T-cell (primary cell): Measurements from ENCODE around the gene MRPL18. TPM values are rescaled to one million over a fixed set of nuclear protein-coding genes. Genes with fewer than 3 reads are reported as not detected.

ENCODE experiments used
- ATAC-seq, 4 experiments: fragments of 200-7000 bp in 3 of 4; fragments of 150-1000 bp in 1 of 4; cut with Tn5 transposase; replicated peaks in 1 of 4; 1 replicate in 3 of 4; 2 replicates in 1 of 4; pipeline ENCODE4 v1.10.0; 2021; ENCODE audit warnings: moderate library complexity in 3 of 4, mild to moderate bottlenecking in 2 of 4, moderate number of reproducible peaks in 1 of 4
- CTCF ChIA-PET, 2 donors: fragments of 300-600 bp; sonication (Branson Sonifier 250); formaldehyde crosslinking; loops; one replicate each; lab custom pipeline; 2022; ENCODE audit warnings: antibody characterized with exemption in 2 of 2; lab: Charles Lee
- POLR2A ChIA-PET, 2 donors: fragments of 300-600 bp; sonication (Branson Sonifier 250); formaldehyde crosslinking; loops; one replicate each; lab custom pipeline; 2022; ENCODE audit warnings: antibody characterized with exemption in 2 of 2; lab: Charles Lee
- DNase-seq, 35 experiments: peaks; one replicate each; pipeline versions ENCODE4 v3.0.0 to v3.0.0-alpha.2; 2013 to 2023
- H3K27ac ChIP-seq: one replicate; pipeline ENCODE4 v1.5.1; 2013; ENCODE audit warnings: low read length
- H3K27me3 ChIP-seq, 2 experiments: replicated peaks in 1 of 2; 1 replicate in 1 of 2; 2 replicates in 1 of 2; pipeline versions ENCODE4 v1.6.1 to v1.7.0; 2013; ENCODE audit warnings: low read length in 1 of 2, mixed read lengths in 1 of 2; ENCODE audit not compliant: control insufficient read depth in 2 of 2, insufficient read depth in 2 of 2; ENCODE audit errors: extremely low read depth in 1 of 2
- H3K36me3 ChIP-seq, 2 donors: 1 replicate in 1 of 2; 2 replicates in 1 of 2; pipeline versions ENCODE4 v1.6.1 to v1.7.0; 2013; ENCODE audit warnings: low read length in 1 of 2; ENCODE audit not compliant: control insufficient read depth in 2 of 2, insufficient read depth in 1 of 2; ENCODE audit errors: extremely low read depth in 1 of 2
- H3K4me1 ChIP-seq, 2 experiments: 1 replicate in 1 of 2; 2 replicates in 1 of 2; pipeline versions ENCODE4 v1.6.1 to v1.7.0; 2013; ENCODE audit warnings: low read length in 2 of 2, mixed read lengths in 1 of 2; ENCODE audit not compliant: insufficient read depth in 2 of 2, control insufficient read depth in 1 of 2; ENCODE audit errors: extremely low read depth in 1 of 2
- H3K4me3 ChIP-seq, 2 donors: 1 replicate in 1 of 2; 2 replicates in 1 of 2; pipeline versions ENCODE4 v1.5.1 to v1.7.0; 2013; ENCODE audit warnings: mild to moderate bottlenecking in 2 of 2, low read length in 1 of 2, moderate library complexity in 1 of 2; ENCODE audit not compliant: control insufficient read depth in 1 of 2; ENCODE audit errors: extremely low read depth in 1 of 2
- H3K9me3 ChIP-seq: 2 replicates; pipeline ENCODE4 v1.7.0; 2013
- H3K27ac Mint-ChIP-seq, 2 donors: one replicate each; pipeline ENCODE4 v1.8.0; 2020 to 2021; ENCODE audit warnings: mild to moderate bottlenecking in 2 of 2, mixed read lengths in 2 of 2
- H3K27me3 Mint-ChIP-seq, 2 donors: one replicate each; pipeline ENCODE4 v1.8.0; 2021 to 2022; ENCODE audit warnings: mixed read lengths in 2 of 2
- H3K36me3 Mint-ChIP-seq: one replicate; pipeline ENCODE4 v1.8.0; 2021; ENCODE audit warnings: mixed read lengths
- H3K4me1 Mint-ChIP-seq, 3 donors: one replicate each; pipeline ENCODE4 v1.8.0; 2020 to 2022; ENCODE audit warnings: mixed read lengths in 3 of 3, mild to moderate bottlenecking in 1 of 3
- H3K4me3 Mint-ChIP-seq, 3 donors: one replicate each; pipeline ENCODE4 v1.8.0; 2020 to 2022; ENCODE audit warnings: mild to moderate bottlenecking in 3 of 3, mixed read lengths in 3 of 3, moderate library complexity in 3 of 3
- H3K9me3 Mint-ChIP-seq, 3 donors: one replicate each; pipeline ENCODE4 v1.8.0; 2020 to 2022; ENCODE audit warnings: mixed read lengths in 3 of 3
- WGBS: methylation state at CpG from one replicate; pipeline ENCODE4 v1.1.5; 2013; ENCODE audit warnings: missing lambda C conversion rate; ENCODE audit not compliant: insufficient coverage; 5-methylcytosine and 5-hydroxymethylcytosine counted together
- total RNA-seq, 35 experiments: library from RNA in 6 of 35; stranded (reverse) in 6 of 35; fragments of 120-200 nt in 1 of 35; gene quantifications; one replicate each; pipeline versions ENCODE4 v1.2.1 to v1.2.4 and lab custom pipeline; 2013 to 2026

MRPL18 gene
- total RNA-seq, 5 donors from 2014 or later (not counting 1 experiment from before 2014, with no cell fraction given): 19.8 to 44.4 (median 36.6) TPM

- Histone ChIP-seq H3K9me3 (no peaks in the 10 kb centered on the region), H3K4me1 (peaks cover 6 to 9% of the 10 kb centered on the region in 2 experiments), H3K4me3 (no peak overlapping the region), H3K27me3 (no peaks in the 10 kb centered on the region), H3K27ac (no peak overlapping the region), H3K36me3 (peaks cover 3 to 62% of the 10 kb centered on the region in 2 donors)
- Mint-ChIP-seq H3K27me3 (no peaks in the 10 kb centered on the region), H3K9me3 (peaks cover 0 to 4% (median 0%) of the 10 kb centered on the region in 3 donors), H3K27ac (no peak overlapping the region), H3K4me3 (no peak overlapping the region), H3K36me3 (peaks cover 52% of the 10 kb centered on the region), H3K4me1 (peaks cover 11 to 15% (median 13%) of the 10 kb centered on the region in 3 donors)
- ATAC-seq: no peak
- ChIA-PET CTCF (interaction anchor here in 1 of 2 donors (1.0 kb wide), 1 partner anchor 25 kb away, joined by 3 read pairs; no protein-coding TSS in a partner anchor), POLR2A (interaction anchor here in 1 of 2 donors (1.3 kb wide), 1 partner anchor 23 kb away, joined by 3 read pairs; the partner anchor contains the start of gene MRPL18)
- DNase-seq: no peak
Observed at GRCh38 chr6:159766906-159767305, 23.4 kb upstream of the MRPL18 start.

- H3K27me3 Mint-ChIP-seq: no peaks in the 10 kb centered on the region
- ChIA-PET CTCF (no interaction called here), POLR2A (interaction anchor here (0.6 to 0.9 kb wide), 3 partner anchors 11 to 21 kb away, joined by 3 to 4 read pairs (median 4); no protein-coding TSS in a partner anchor)
- peaks cover 0 to 4% (median 0%) of the 10 kb centered on the region in 3 donors for H3K9me3 Mint-ChIP-seq
- no peak for ATAC-seq
- H3K4me1 ChIP-seq: no peaks in the 10 kb centered on the region
- H3K36me3 Mint-ChIP-seq: peaks cover 54% of the 10 kb centered on the region
- no peak overlapping the region for H3K27ac Mint-ChIP-seq
- H3K9me3 ChIP-seq: no peaks in the 10 kb centered on the region
- no peaks in the 10 kb centered on the region for H3K27me3 ChIP-seq
- H3K4me1 Mint-ChIP-seq: peaks cover 0 to 6% (median 4%) of the 10 kb centered on the region in 3 donors
- peaks cover 3 to 58% of the 10 kb centered on the region in 2 donors for H3K36me3 ChIP-seq
- no peak overlapping the region for H3K27ac ChIP-seq
- H3K4me3 ChIP-seq: no peak overlapping the region
- no peak for DNase-seq
- H3K4me3 Mint-ChIP-seq: no peak overlapping the region
Observed at GRCh38 chr6:159769470-159769869, 20.8 kb upstream of the MRPL18 start.

- POLR2A ChIA-PET: interaction anchor here in 1 of 2 donors (1.1 kb wide), 1 partner anchor 983 kb away, joined by 4 read pairs; no protein-coding TSS in a partner anchor
- no peak for ATAC-seq
- H3K4me1 Mint-ChIP-seq: no peaks in the 10 kb centered on the region
- DNase-seq: no peak
- H3K36me3 ChIP-seq: peaks cover 0 to 46% of the 10 kb centered on the region in 2 donors
- no peaks in the 10 kb centered on the region for H3K27me3 ChIP-seq
- H3K9me3 ChIP-seq: no peaks in the 10 kb centered on the region
- H3K27me3 Mint-ChIP-seq: no peaks in the 10 kb centered on the region
- peaks cover 0 to 4% (median 0%) of the 10 kb centered on the region in 3 donors for H3K9me3 Mint-ChIP-seq
- CTCF ChIA-PET: interaction anchor here (0.6 to 1.0 kb wide), 4 partner anchors 33 to 72 kb away, joined by 3 to 9 read pairs (median 3); no protein-coding TSS in a partner anchor
- H3K4me3 ChIP-seq: no peak overlapping the region
- H3K27ac ChIP-seq: no peak overlapping the region
- H3K4me1 ChIP-seq: no peaks in the 10 kb centered on the region
- no peak overlapping the region for H3K27ac Mint-ChIP-seq
- peaks cover 51% of the 10 kb centered on the region for H3K36me3 Mint-ChIP-seq
- no CpG with 5 or more reads among the region's 1 CpG for WGBS
- H3K4me3 Mint-ChIP-seq: no peak overlapping the region
Observed at GRCh38 chr6:159772196-159772595, 18.1 kb upstream of the MRPL18 start.

- ATAC-seq (no peak), DNase-seq (no peak)
- Histone ChIP-seq H3K36me3 (peaks cover 3 to 57% of the 10 kb centered on the region in 2 donors), H3K27me3 (no peaks in the 10 kb centered on the region), H3K27ac (no peak overlapping the region), H3K4me3 (no peak overlapping the region), H3K9me3 (no peaks in the 10 kb centered on the region), H3K4me1 (no peaks in the 10 kb centered on the region)
- 97% methylated on average over 4 of the region's 7 CpGs for WGBS
- no peak overlapping the region for H3K4me3 Mint-ChIP-seq
- no peaks in the 10 kb centered on the region for H3K27me3 Mint-ChIP-seq
- peaks cover 46% of the 10 kb centered on the region for H3K36me3 Mint-ChIP-seq
- no peaks in the 10 kb centered on the region for H3K9me3 Mint-ChIP-seq
- ChIA-PET POLR2A (no interaction called here), CTCF (interaction anchor here in 1 of 2 donors (0.9 kb wide), 1 partner anchor 10 kb away, joined by 3 read pairs; no protein-coding TSS in a partner anchor)
- H3K4me1 Mint-ChIP-seq: peaks cover 9 to 14% (median 10%) of the 10 kb centered on the region in 3 donors
- H3K27ac Mint-ChIP-seq: peak overlapping the region in 1 of 2 donors; percentile 12
Observed at GRCh38 chr6:159777240-159777904, 12.9 kb upstream of the MRPL18 start.

GRCh38 chr6:159778131-159778530, 12.1 kb upstream of the MRPL18 start:
- Histone ChIP-seq H3K4me1 (no peaks in the 10 kb centered on the region), H3K4me3 (no peak overlapping the region), H3K36me3 (peaks cover 5 to 62% of the 10 kb centered on the region in 2 donors), H3K27ac (no peak overlapping the region), H3K9me3 (no peaks in the 10 kb centered on the region), H3K27me3 (no peaks in the 10 kb centered on the region)
- Mint-ChIP-seq H3K36me3 (peaks cover 53% of the 10 kb centered on the region), H3K27me3 (no peaks in the 10 kb centered on the region), H3K4me3 (no peak overlapping the region), H3K27ac (peak overlapping the region in 1 of 2 donors; percentile 13), H3K9me3 (no peaks in the 10 kb centered on the region), H3K4me1 (peaks cover 17 to 22% (median 18%) of the 10 kb centered on the region in 3 donors)
- CTCF ChIA-PET: no interaction called here
- no peak for DNase-seq
- POLR2A ChIA-PET: interaction anchor here in 1 of 2 donors (0.6 kb wide), 1 partner anchor 204 kb away, joined by 3 read pairs; no protein-coding TSS in a partner anchor
- no peak for ATAC-seq
- WGBS: no CpG with 5 or more reads among the region's 1 CpG

GRCh38 chr6:159778542-159779103, 11.6 kb upstream of the MRPL18 start:
- no peaks in the 10 kb centered on the region for H3K27me3 Mint-ChIP-seq
- H3K36me3 Mint-ChIP-seq: peaks cover 56% of the 10 kb centered on the region
- no peaks in the 10 kb centered on the region for H3K9me3 Mint-ChIP-seq
- ChIA-PET CTCF (no interaction called here), POLR2A (interaction anchor here (0.6 to 1.2 kb wide), 3 partner anchors 11 to 203 kb away, joined by 3 to 4 read pairs (median 3); partner anchors contain the start of gene SOD2 (in 1 of the 2))
- no peak for ATAC-seq
- WGBS: no CpG with 5 or more reads among the region's 3 CpGs
- Histone ChIP-seq H3K36me3 (peaks cover 7 to 67% of the 10 kb centered on the region in 2 donors), H3K27me3 (no peaks in the 10 kb centered on the region), H3K27ac (no peak overlapping the region), H3K4me1 (no peaks in the 10 kb centered on the region), H3K4me3 (no peak overlapping the region), H3K9me3 (no peaks in the 10 kb centered on the region)
- H3K27ac Mint-ChIP-seq: no peak overlapping the region
- H3K4me3 Mint-ChIP-seq: no peak overlapping the region
- no peak for DNase-seq
- H3K4me1 Mint-ChIP-seq: peaks cover 20 to 27% (median 20%) of the 10 kb centered on the region in 3 donors
